Activated CD8-positive, alpha-beta memory T cell treated with anti-CD3 and anti-CD28 coated beads, Interleukin-2, amount 10 ng/mL, durations not matched to agents 7 days and 5 days (primary cell): ENCODE data around the gene STON2. TPM values are rescaled to one million over a fixed set of nuclear protein-coding genes. Genes with fewer than 3 reads are reported as not detected.

Experiments used
- ATAC-seq: fragments of 150-1000 bp; cut with Tn5 transposase; one replicate; pipeline ENCODE4 v1.10.0; 2021; ENCODE audit warnings: moderate library complexity
- CTCF ChIA-PET: fragments of 350-600 bp; sonication (Branson Sonifier 250); formaldehyde crosslinking; loops from one replicate; lab custom pipeline; 2021; ENCODE audit warnings: antibody characterized with exemption; lab: Charles Lee
- DNase-seq: peaks from one replicate; pipeline ENCODE4 v3.0.0-alpha.2; 2020
- H3K27ac Mint-ChIP-seq: one replicate; pipeline ENCODE4 v1.8.0; 2021; ENCODE audit warnings: mild to moderate bottlenecking, mixed read lengths
- H3K27me3 Mint-ChIP-seq: one replicate; pipeline ENCODE4 v1.8.0; 2021; ENCODE audit warnings: mixed read lengths
- H3K36me3 Mint-ChIP-seq: one replicate; pipeline ENCODE4 v1.8.0; 2021; ENCODE audit warnings: mild to moderate bottlenecking, mixed read lengths
- H3K4me1 Mint-ChIP-seq: one replicate; pipeline ENCODE4 v1.8.0; 2021; ENCODE audit warnings: mixed read lengths
- H3K4me3 Mint-ChIP-seq: one replicate; pipeline ENCODE4 v1.8.0; 2021; ENCODE audit warnings: mild to moderate bottlenecking, moderate library complexity, mixed read lengths
- H3K9me3 Mint-ChIP-seq: one replicate; pipeline ENCODE4 v1.8.0; 2022; ENCODE audit warnings: low read depth, mixed read lengths
- total RNA-seq, 2 experiments: library from RNA; stranded (reverse); gene quantifications; one replicate each; pipeline ENCODE4 v1.2.3, GENCODE V29; 2021

STON2 gene
- total RNA-seq, 2 experiments from 2014 or later, result 0.20 to 0.66 TPM

GRCh38 chr14:81412779-81413178 lies 12.7 kb upstream of the STON2 start:
- H3K27ac Mint-ChIP-seq, result no peak overlapping the region
- H3K4me1 Mint-ChIP-seq, result peaks cover 4% of the 10 kb centered on the region
- no peaks in the 10 kb centered on the region for H3K36me3 Mint-ChIP-seq
- no peak for ATAC-seq
- H3K9me3 Mint-ChIP-seq, result no peaks in the 10 kb centered on the region
- CTCF ChIA-PET, result no interaction called here
- H3K4me3 Mint-ChIP-seq, result no peak overlapping the region
- DNase-seq, result no peak
- H3K27me3 Mint-ChIP-seq, result peaks cover 26% of the 10 kb centered on the region

GRCh38 chr14:81408595-81408994 lies 8.5 kb upstream of the STON2 start:
- DNase-seq, result no peak
- H3K27me3 Mint-ChIP-seq, result peaks cover 46% of the 10 kb centered on the region
- CTCF ChIA-PET, result no interaction called here
- no peaks in the 10 kb centered on the region for H3K9me3 Mint-ChIP-seq
- H3K36me3 Mint-ChIP-seq, result no peaks in the 10 kb centered on the region
- no peak for ATAC-seq
- H3K27ac Mint-ChIP-seq, result no peak overlapping the region
- H3K4me1 Mint-ChIP-seq, result no peaks in the 10 kb centered on the region
- H3K4me3 Mint-ChIP-seq, result no peak overlapping the region

GRCh38 chr14:81406863-81407262 lies 6.7 kb upstream of the STON2 start:
- DNase-seq, result no peak
- H3K4me3 Mint-ChIP-seq, result no peak overlapping the region
- CTCF ChIA-PET, result no interaction called here
- peaks cover 56% of the 10 kb centered on the region for H3K27me3 Mint-ChIP-seq
- H3K9me3 Mint-ChIP-seq, result no peaks in the 10 kb centered on the region
- H3K4me1 Mint-ChIP-seq, result peaks cover 9% of the 10 kb centered on the region
- no peaks in the 10 kb centered on the region for H3K36me3 Mint-ChIP-seq
- no peak for ATAC-seq
- H3K27ac Mint-ChIP-seq, result no peak overlapping the region

- no peak overlapping the region for H3K4me3 Mint-ChIP-seq
- H3K27ac Mint-ChIP-seq, result peak overlapping the region; percentile 20
- peak; percentile 28 for ATAC-seq
- H3K9me3 Mint-ChIP-seq, result no peaks in the 10 kb centered on the region
- CTCF ChIA-PET, result interaction anchor here (1.2 kb wide), 1 partner anchor 12 kb away, joined by 3 read pairs; no protein-coding TSS in a partner anchor
- DNase-seq, result no peak
- no peaks in the 10 kb centered on the region for H3K36me3 Mint-ChIP-seq
- peaks cover 39% of the 10 kb centered on the region for H3K27me3 Mint-ChIP-seq
- peaks cover 32% of the 10 kb centered on the region for H3K4me1 Mint-ChIP-seq
Measured at GRCh38 chr14:81402123-81402495, 2.0 kb upstream of the STON2 start.

- Mint-ChIP-seq H3K9me3 (no peaks in the 10 kb centered on the region), H3K27me3 (peaks cover 34% of the 10 kb centered on the region), H3K36me3 (no peaks in the 10 kb centered on the region), H3K27ac (peak overlapping the region; percentile 20), H3K4me1 (peaks cover 32% of the 10 kb centered on the region), H3K4me3 (no peak overlapping the region)
- ATAC-seq, result peak; percentile 46
- DNase-seq, result no peak
- CTCF ChIA-PET, result interaction anchor here (0.7 to 1.2 kb wide), 2 partner anchors 11 to 63 kb away, joined by 3 read pairs; no protein-coding TSS in a partner anchor
Measured at GRCh38 chr14:81401420-81402122, 1.4 kb upstream of the STON2 start.

- peaks cover 32% of the 10 kb centered on the region for H3K4me1 Mint-ChIP-seq
- no peak overlapping the region for H3K27ac Mint-ChIP-seq
- peak; percentile 45 for DNase-seq
- no peaks in the 10 kb centered on the region for H3K9me3 Mint-ChIP-seq
- peaks cover 33% of the 10 kb centered on the region for H3K27me3 Mint-ChIP-seq
- ATAC-seq, result no peak
- CTCF ChIA-PET, result interaction anchor here (0.7 kb wide), 1 partner anchor 64 kb away, joined by 3 read pairs; no protein-coding TSS in a partner anchor
- H3K36me3 Mint-ChIP-seq, result no peaks in the 10 kb centered on the region
- H3K4me3 Mint-ChIP-seq, result no peak overlapping the region
Measured at GRCh38 chr14:81400852-81401251, 728 bp upstream of the STON2 start.

- Mint-ChIP-seq H3K36me3 (no peaks in the 10 kb centered on the region), H3K27me3 (peaks cover 12% of the 10 kb centered on the region), H3K4me3 (no peak overlapping the region), H3K27ac (no peak overlapping the region), H3K4me1 (peaks cover 32% of the 10 kb centered on the region), H3K9me3 (no peaks in the 10 kb centered on the region)
- no peak for DNase-seq
- CTCF ChIA-PET, result no interaction called here
- no peak for ATAC-seq
Measured at GRCh38 chr14:81398196-81398891, 1.8 kb downstream of the STON2 start.

GRCh38 chr14:81396113-81396512 lies 4.0 kb downstream of the STON2 start:
- no peak for ATAC-seq
- Mint-ChIP-seq H3K27ac (no peak overlapping the region), H3K4me3 (no peak overlapping the region), H3K36me3 (no peaks in the 10 kb centered on the region), H3K27me3 (peaks cover 13% of the 10 kb centered on the region), H3K4me1 (peaks cover 16% of the 10 kb centered on the region), H3K9me3 (no peaks in the 10 kb centered on the region)
- CTCF ChIA-PET, result no interaction called here
- no peak for DNase-seq

- no peak overlapping the region for H3K4me3 Mint-ChIP-seq
- no peak for DNase-seq
- H3K27ac Mint-ChIP-seq, result no peak overlapping the region
- H3K27me3 Mint-ChIP-seq, result peaks cover 17% of the 10 kb centered on the region
- CTCF ChIA-PET, result no interaction called here
- peaks cover 2% of the 10 kb centered on the region for H3K4me1 Mint-ChIP-seq
- no peak for ATAC-seq
- H3K36me3 Mint-ChIP-seq, result no peaks in the 10 kb centered on the region
- no peaks in the 10 kb centered on the region for H3K9me3 Mint-ChIP-seq
Measured at GRCh38 chr14:81394739-81395138, 5.4 kb downstream of the STON2 start.

- Mint-ChIP-seq H3K36me3 (no peaks in the 10 kb centered on the region), H3K4me3 (no peak overlapping the region), H3K4me1 (no peaks in the 10 kb centered on the region), H3K27ac (no peak overlapping the region), H3K27me3 (peaks cover 23% of the 10 kb centered on the region), H3K9me3 (no peaks in the 10 kb centered on the region)
- no peak for ATAC-seq
- CTCF ChIA-PET, result no interaction called here
- DNase-seq, result no peak
Measured at GRCh38 chr14:81392976-81393643, 7.0 kb downstream of the STON2 start.

- ATAC-seq (no peak), DNase-seq (no peak)
- peaks cover 23% of the 10 kb centered on the region for H3K27me3 Mint-ChIP-seq
- no peaks in the 10 kb centered on the region for H3K9me3 Mint-ChIP-seq
- CTCF ChIA-PET, result no interaction called here
- no peaks in the 10 kb centered on the region for H3K36me3 Mint-ChIP-seq
- no peak overlapping the region for H3K27ac Mint-ChIP-seq
- H3K4me3 Mint-ChIP-seq, result no peak overlapping the region
- no peaks in the 10 kb centered on the region for H3K4me1 Mint-ChIP-seq
Measured at GRCh38 chr14:81392052-81392451, 8.1 kb downstream of the STON2 start.

- Mint-ChIP-seq H3K4me3 (no peak overlapping the region), H3K27me3 (peaks cover 27% of the 10 kb centered on the region), H3K4me1 (no peaks in the 10 kb centered on the region), H3K9me3 (no peaks in the 10 kb centered on the region), H3K36me3 (no peaks in the 10 kb centered on the region), H3K27ac (no peak overlapping the region)
- CTCF ChIA-PET, result interaction anchor here (0.6 to 1.0 kb wide), 2 partner anchors 11 to 58 kb away, joined by 3 read pairs; no protein-coding TSS in a partner anchor
- DNase-seq (no peak), ATAC-seq (no peak)
Measured at GRCh38 chr14:81390696-81391095, 9.4 kb downstream of the STON2 start.

- no peaks in the 10 kb centered on the region for H3K4me1 Mint-ChIP-seq
- H3K9me3 Mint-ChIP-seq, result no peaks in the 10 kb centered on the region
- CTCF ChIA-PET, result no interaction called here
- no peaks in the 10 kb centered on the region for H3K36me3 Mint-ChIP-seq
- peaks cover 28% of the 10 kb centered on the region for H3K27me3 Mint-ChIP-seq
- no peak for DNase-seq
- H3K4me3 Mint-ChIP-seq, result no peak overlapping the region
- no peak for ATAC-seq
- H3K27ac Mint-ChIP-seq, result no peak overlapping the region
Measured at GRCh38 chr14:81388336-81388735, 11.8 kb downstream of the STON2 start.
